ENCODE data around the gene KMT2C. TPM values are rescaled to one million over a fixed set of nuclear protein-coding genes. Genes with fewer than 3 reads are reported as not detected.
"Not testable (repeated sequence)": the region's sequence is repeated elsewhere in the genome, so short reads cannot be mapped to it uniquely, and the experiment has no call there.

Gene KMT2C
- total and polyA plus RNA-seq, 8 donors = 5.0 to 248 (median 80.1) TPM

DNA sequence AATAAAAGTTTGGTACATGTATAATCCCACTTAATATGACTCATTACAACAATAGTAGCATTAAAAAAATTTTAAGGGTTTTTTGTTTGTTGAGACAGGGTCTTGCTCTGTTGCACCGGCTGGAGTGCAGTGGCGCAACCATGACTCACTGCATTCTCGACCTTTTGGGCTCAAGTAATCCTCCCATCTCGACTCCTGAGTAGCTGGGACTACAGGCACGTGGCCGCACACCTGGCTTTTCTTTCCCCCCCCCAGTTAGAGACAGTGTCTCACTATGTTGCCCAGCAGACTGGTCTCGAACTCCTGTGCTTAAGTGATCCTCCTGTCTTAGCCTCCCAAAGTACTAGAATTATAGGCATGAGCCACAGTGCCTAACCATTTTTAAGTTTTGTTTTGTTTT lies 40.7 kb downstream of the KMT2C start:
- Histone ChIP-seq H3K27ac (no peak overlapping the region), H3K36me3 (no peaks in the 10 kb centered on the region), H3K4me3 (no peak overlapping the region), H3K9me3 (no peaks in the 10 kb centered on the region), H3K27me3 (no peaks in the 10 kb centered on the region), H3K4me1 (peaks cover 8 to 78% (median 38%) of the 10 kb centered on the region in 4 donors)
- intact Hi-C loops (cut with DNase I; ENCODE audit: low total_unique reads) = no loop called here
- TF ChIP-seq POLR2AphosphoS5 (IDR thresholded peaks at IDR 0.05) (no peak), POLR2A (IDR thresholded peaks at IDR 0.05) (no peak), EP300 (IDR thresholded peaks at IDR 0.05) (no peak)
- TF ChIP-seq, protein P1, sequence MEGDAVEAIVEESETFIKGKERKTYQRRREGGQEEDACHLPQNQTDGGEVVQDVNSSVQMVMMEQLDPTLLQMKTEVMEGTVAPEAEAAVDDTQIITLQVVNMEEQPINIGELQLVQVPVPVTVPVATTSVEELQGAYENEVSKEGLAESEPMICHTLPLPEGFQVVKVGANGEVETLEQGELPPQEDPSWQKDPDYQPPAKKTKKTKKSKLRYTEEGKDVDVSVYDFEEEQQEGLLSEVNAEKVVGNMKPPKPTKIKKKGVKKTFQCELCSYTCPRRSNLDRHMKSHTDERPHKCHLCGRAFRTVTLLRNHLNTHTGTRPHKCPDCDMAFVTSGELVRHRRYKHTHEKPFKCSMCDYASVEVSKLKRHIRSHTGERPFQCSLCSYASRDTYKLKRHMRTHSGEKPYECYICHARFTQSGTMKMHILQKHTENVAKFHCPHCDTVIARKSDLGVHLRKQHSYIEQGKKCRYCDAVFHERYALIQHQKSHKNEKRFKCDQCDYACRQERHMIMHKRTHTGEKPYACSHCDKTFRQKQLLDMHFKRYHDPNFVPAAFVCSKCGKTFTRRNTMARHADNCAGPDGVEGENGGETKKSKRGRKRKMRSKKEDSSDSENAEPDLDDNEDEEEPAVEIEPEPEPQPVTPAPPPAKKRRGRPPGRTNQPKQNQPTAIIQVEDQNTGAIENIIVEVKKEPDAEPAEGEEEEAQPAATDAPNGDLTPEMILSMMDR (IDR thresholded peaks at IDR 0.05) = no peak
- WGBS, 5 donors = 86 to 90% (median 88%) methylated on average over 7 of the region's 7 CpGs
- DNase-seq = no peak

- peak in 1 of 2 donors; percentile 68 for DNase-seq
- H3K9me3 ChIP-seq; H3K4me3 ChIP-seq; H3K27ac ChIP-seq; intact Hi-C loops (cut with DNase I; ENCODE audit: low total_unique reads); H3K27me3 ChIP-seq; H3K36me3 ChIP-seq: not testable (repeated sequence)
- H3K4me1 ChIP-seq = peaks cover 8 to 82% (median 38%) of the 10 kb centered on the region in 4 donors
- 51 to 65% (median 60%) methylated on average over 3 of the region's 3 CpGs for WGBS, 5 donors
- TF ChIP-seq, protein P1 (IDR thresholded peaks at IDR 0.05) = peak in 5 of 7 experiments; percentile 6 to 52 (median 33)
Measured at GRCh38 chr7:152394214-152394613, 41.6 kb downstream of the KMT2C start.

GRCh38 chr7:152392254-152392653 lies 43.5 kb downstream of the KMT2C start:
- intact Hi-C loops (cut with DNase I; ENCODE audit: low total_unique reads) = no loop called here
- no peaks in the 10 kb centered on the region for H3K9me3 ChIP-seq
- H3K27me3 ChIP-seq = no peaks in the 10 kb centered on the region
- H3K4me3 ChIP-seq = no peak overlapping the region
- no peak overlapping the region for H3K27ac ChIP-seq
- no peak for TF ChIP-seq POLR2A (IDR thresholded peaks at IDR 0.05)
- TF ChIP-seq, protein P1 (IDR thresholded peaks at IDR 0.05) = no peak
- TF ChIP-seq EP300 (IDR thresholded peaks at IDR 0.05) = no peak
- no peak for TF ChIP-seq POLR2AphosphoS5 (IDR thresholded peaks at IDR 0.05)
- WGBS, 5 donors = 52 to 91% (median 82%) methylated on average over 1 of the region's 1 CpG
- H3K36me3 ChIP-seq = no peaks in the 10 kb centered on the region
- no peak for DNase-seq
- H3K4me1 ChIP-seq = peaks cover 12 to 64% (median 38%) of the 10 kb centered on the region in 4 donors

GRCh38 chr7:152386136-152386764 lies 49.6 kb downstream of the KMT2C start:
- H3K9me3 ChIP-seq; H3K27ac ChIP-seq; H3K27me3 ChIP-seq; DNase-seq; H3K4me3 ChIP-seq; H3K36me3 ChIP-seq; intact Hi-C loops (cut with DNase I; ENCODE audit: low total_unique reads): not testable (repeated sequence)
- H3K4me1 ChIP-seq = peaks cover 2 to 61% (median 34%) of the 10 kb centered on the region in 4 donors
- 47 to 59% (median 54%) methylated on average over 4 to 5 of the region's 5 CpGs for whole genome bisulfite sequencing, 5 donors

DNA sequence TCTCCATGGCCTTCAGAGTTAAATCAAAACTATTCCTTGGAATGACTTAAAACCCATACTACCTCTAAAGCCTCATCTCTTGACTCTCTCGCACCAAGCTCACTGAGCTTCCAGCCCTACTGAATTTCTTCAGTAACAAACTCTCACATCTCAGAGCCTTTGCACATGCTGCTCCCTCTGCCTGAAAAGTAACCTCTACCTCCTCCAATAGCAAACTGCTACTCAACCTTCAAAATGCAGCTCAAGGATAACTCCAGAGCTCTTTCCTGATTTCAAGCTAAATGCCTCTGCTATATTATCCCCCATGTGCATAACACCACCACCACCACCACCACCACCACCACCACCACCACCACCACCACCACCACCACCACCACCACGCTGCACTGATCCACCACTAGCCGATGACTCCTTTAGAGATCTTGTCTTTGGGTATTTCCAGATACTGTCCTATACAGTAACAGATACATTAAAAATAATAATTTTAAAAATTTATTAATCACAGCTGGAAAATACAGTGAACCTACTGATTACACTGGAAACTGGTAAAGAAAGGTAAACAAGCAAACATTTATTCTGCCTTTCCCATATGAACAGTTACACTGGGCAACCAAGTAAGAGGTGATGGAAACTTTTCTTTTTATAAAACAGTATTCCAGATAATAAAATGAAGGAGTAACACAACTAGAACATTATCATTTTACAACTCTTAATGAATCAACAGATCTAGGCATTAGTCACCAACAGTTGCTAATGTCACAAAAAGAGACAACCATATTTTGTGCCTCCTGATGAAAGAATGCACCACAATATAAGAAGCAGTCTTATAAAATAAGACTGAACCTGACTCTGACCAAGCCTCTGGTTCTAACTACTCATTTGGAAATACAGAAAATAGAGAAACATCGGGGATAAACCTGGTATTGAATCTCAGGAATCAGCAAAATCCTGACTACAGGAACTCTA lies 51.3 kb downstream of the KMT2C start:
- H3K36me3 ChIP-seq; H3K4me3 ChIP-seq; H3K27me3 ChIP-seq; intact Hi-C loops (cut with DNase I; ENCODE audit: low total_unique reads); H3K27ac ChIP-seq; DNase-seq; H3K9me3 ChIP-seq: not testable (repeated sequence)
- WGBS, 5 donors = 51 to 72% (median 58%) methylated on average over 4 of the region's 4 CpGs
- peaks cover 0 to 53% (median 31%) of the 10 kb centered on the region in 4 donors for H3K4me1 ChIP-seq

All from stomach (tissue), 9 donors.